ENCODE results near the gene ATP5F1D. TPM values are rescaled to one million over a fixed set of nuclear protein-coding genes. Genes with fewer than 3 reads are reported as not detected.

The ATP5F1D gene
- total RNA-seq, 1 donor from 2014 or later = 24.5 TPM

Other genes with a start within 250 kb of the ATP5F1D start
- not detected for gene GRIN3B, start 241.3 kb upstream of the ATP5F1D start, total RNA-seq
- 25.6 TPM for gene TMEM259, start 220.6 kb upstream of the ATP5F1D start, total RNA-seq
- not detected for gene RNU6-2, start 220.2 kb upstream of the ATP5F1D start, total RNA-seq
- 40.2 TPM for gene CNN2, start 215.1 kb upstream of the ATP5F1D start, total RNA-seq
- gene ABCA7, start 201.6 kb upstream of the ATP5F1D start, total RNA-seq = 6.8 TPM
- gene ARHGAP45, start 174.6 kb upstream of the ATP5F1D start, total RNA-seq = 8.9 TPM
- gene POLR2E, start 146.4 kb upstream of the ATP5F1D start, total RNA-seq = 39.1 TPM
- 139 TPM for gene GPX4, start 137.8 kb upstream of the ATP5F1D start, total RNA-seq
- 10.4 TPM for gene SBNO2, start 67.5 kb upstream of the ATP5F1D start, total RNA-seq
- gene STK11, start 36.0 kb upstream of the ATP5F1D start, total RNA-seq = 51.7 TPM
- gene CBARP, start 3.7 kb upstream of the ATP5F1D start, total RNA-seq = not detected
- 5.2 TPM for gene MIDN, start 6.8 kb downstream of the ATP5F1D start, total RNA-seq
- gene CIRBP, start 27.6 kb downstream of the ATP5F1D start, total RNA-seq = 413 TPM
- 9.4 TPM for gene FAM174C, start 33.8 kb downstream of the ATP5F1D start, total RNA-seq
- gene EFNA2, start 44.1 kb downstream of the ATP5F1D start, total RNA-seq = 1.0 TPM
- gene NDUFS7, start 142.2 kb downstream of the ATP5F1D start, total RNA-seq = 43.3 TPM
- 101 TPM for gene GAMT, start 159.8 kb downstream of the ATP5F1D start, total RNA-seq
- gene DAZAP1, start 165.8 kb downstream of the ATP5F1D start, total RNA-seq = 27.1 TPM
- gene RPS15, start 196.6 kb downstream of the ATP5F1D start, total RNA-seq = 354 TPM
- 1.0 TPM for gene APC2, start 208.4 kb downstream of the ATP5F1D start, total RNA-seq
- gene C19orf25, start 237.5 kb downstream of the ATP5F1D start, total RNA-seq = 11.5 TPM
- gene PCSK4, start 248.6 kb downstream of the ATP5F1D start, total RNA-seq = 0.52 TPM
- gene REEP6, start 249.4 kb downstream of the ATP5F1D start, total RNA-seq = 2.1 TPM

Data from skeletal muscle tissue (tissue), 1 donor.